ENCODE measurements around the gene RHNO1. TPM values are rescaled to one million over a fixed set of nuclear protein-coding genes. Genes with fewer than 3 reads are reported as not detected.
A peak's percentile ranks its signal among the peaks of the same experiment; 100 is the strongest.

RHNO1 gene
- polyA plus RNA-seq, 1 donor from 2014 or later = 85.8 TPM

- Histone ChIP-seq H3K36me3 (ENCODE audit: insufficient read depth, low read length) (peaks cover 6% of the 10 kb centered on the region), H3K27me3 (ENCODE audit: insufficient read depth, low read depth, low read length) (no peaks in the 10 kb centered on the region), H3F3A (ENCODE audit: insufficient read depth, low read length, poor library complexity, severe bottlenecking) (no peaks in the 10 kb centered on the region), H3K79me2 (replicated peaks; ENCODE audit: insufficient read depth, low read length) (no peaks in the 10 kb centered on the region), H3K4me2 (ENCODE audit: low read length) (no peak overlapping the region), H3K27ac (ENCODE audit: low read length) (peak overlapping the region; percentile 84), H3K4me3 (ENCODE audit: low read length) (peak overlapping the region; percentile 31), H2AFZ (ENCODE audit: low read depth, low read length) (peak overlapping the region; percentile 49), H3K9me2 (ENCODE audit: insufficient read depth, low read length) (no peaks in the 10 kb centered on the region), H3K9ac (ENCODE audit: low read length) (peak overlapping the region; percentile 60), H4K20me1 (ENCODE audit: insufficient read depth) (no peaks in the 10 kb centered on the region), H3K9me3 (ENCODE audit: low read length) (no peaks in the 10 kb centered on the region)
- TF ChIP-seq POLR2AphosphoS5 (IDR thresholded peaks at IDR 0.05) (peak; percentile 58), EP300 (conservative IDR thresholded peaks at IDR 0.05; ENCODE audit: poor library complexity, severe bottlenecking) (peak; percentile 88), RAD21 (conservative IDR thresholded peaks at IDR 0.05) (no peak)
Observed at GRCh38 chr12:2925322-2925995, 48.4 kb downstream of the RHNO1 start.

- no peaks in the 10 kb centered on the region for H4K20me1 ChIP-seq (ENCODE audit: insufficient read depth)
- no peaks in the 10 kb centered on the region for H3K36me3 ChIP-seq (ENCODE audit: insufficient read depth, low read length)
Observed at GRCh38 chr12:2930865-2931264, 53.8 kb downstream of the RHNO1 start.

More at GRCh38 chr12:2930865-2931264, 53.8 kb downstream of the RHNO1 start:
- H3K4me2 ChIP-seq (ENCODE audit: low read length) = no peak overlapping the region
- H3F3A ChIP-seq (ENCODE audit: insufficient read depth, low read length, poor library complexity, severe bottlenecking) = no peaks in the 10 kb centered on the region
- TF ChIP-seq SMC3 (conservative IDR thresholded peaks at IDR 0.05; ENCODE audit: poor library complexity) (no peak), EZH2 (IDR thresholded peaks at IDR 0.05; ENCODE audit: borderline replicate concordance, insufficient read depth, low read length, poor library complexity, severe bottlenecking) (no peak), MXI1 (conservative IDR thresholded peaks at IDR 0.05; ENCODE audit: poor library complexity, severe bottlenecking) (no peak), POLR2AphosphoS5 (IDR thresholded peaks at IDR 0.05) (no peak), EP300 (conservative IDR thresholded peaks at IDR 0.05; ENCODE audit: poor library complexity, severe bottlenecking) (no peak), REST (IDR thresholded peaks at IDR 0.05; ENCODE audit: borderline replicate concordance) (no peak), TAF1 (IDR thresholded peaks at IDR 0.05; ENCODE audit: low read depth) (no peak), RAD21 (conservative IDR thresholded peaks at IDR 0.05) (no peak), CTCF (IDR thresholded peaks at IDR 0.05; ENCODE audit: poor library complexity, severe bottlenecking) (no peak)
- no peak overlapping the region for H3K4me3 ChIP-seq (ENCODE audit: low read length)
- H3K79me2 ChIP-seq (replicated peaks; ENCODE audit: insufficient read depth, low read length) = no peaks in the 10 kb centered on the region
- H3K27ac ChIP-seq (ENCODE audit: low read length) = no peak overlapping the region
- no peak overlapping the region for H2AFZ ChIP-seq (ENCODE audit: low read depth, low read length)
- no peaks in the 10 kb centered on the region for H3K9me3 ChIP-seq (ENCODE audit: low read length)
- H3K9me2 ChIP-seq (ENCODE audit: insufficient read depth, low read length) = no peaks in the 10 kb centered on the region
- H3K27me3 ChIP-seq (ENCODE audit: insufficient read depth, low read depth, low read length) = no peaks in the 10 kb centered on the region
- no peak overlapping the region for H3K9ac ChIP-seq (ENCODE audit: low read length)
